ENCODE results near the gene SLC13A2.

GRCh38 chr17:28515518-28515917 is 42.1 kb downstream of the SLC13A2 start:
- TF ChIP-seq POLR2A (IDR thresholded peaks at IDR 0.05): no peak
- TF ChIP-seq, protein P1, sequence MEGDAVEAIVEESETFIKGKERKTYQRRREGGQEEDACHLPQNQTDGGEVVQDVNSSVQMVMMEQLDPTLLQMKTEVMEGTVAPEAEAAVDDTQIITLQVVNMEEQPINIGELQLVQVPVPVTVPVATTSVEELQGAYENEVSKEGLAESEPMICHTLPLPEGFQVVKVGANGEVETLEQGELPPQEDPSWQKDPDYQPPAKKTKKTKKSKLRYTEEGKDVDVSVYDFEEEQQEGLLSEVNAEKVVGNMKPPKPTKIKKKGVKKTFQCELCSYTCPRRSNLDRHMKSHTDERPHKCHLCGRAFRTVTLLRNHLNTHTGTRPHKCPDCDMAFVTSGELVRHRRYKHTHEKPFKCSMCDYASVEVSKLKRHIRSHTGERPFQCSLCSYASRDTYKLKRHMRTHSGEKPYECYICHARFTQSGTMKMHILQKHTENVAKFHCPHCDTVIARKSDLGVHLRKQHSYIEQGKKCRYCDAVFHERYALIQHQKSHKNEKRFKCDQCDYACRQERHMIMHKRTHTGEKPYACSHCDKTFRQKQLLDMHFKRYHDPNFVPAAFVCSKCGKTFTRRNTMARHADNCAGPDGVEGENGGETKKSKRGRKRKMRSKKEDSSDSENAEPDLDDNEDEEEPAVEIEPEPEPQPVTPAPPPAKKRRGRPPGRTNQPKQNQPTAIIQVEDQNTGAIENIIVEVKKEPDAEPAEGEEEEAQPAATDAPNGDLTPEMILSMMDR (IDR thresholded peaks at IDR 0.05): no peak

Data from testis (tissue), 2 donors.